ENCODE results near the gene SUCLG1.

The SUCLG1 gene

DNA sequence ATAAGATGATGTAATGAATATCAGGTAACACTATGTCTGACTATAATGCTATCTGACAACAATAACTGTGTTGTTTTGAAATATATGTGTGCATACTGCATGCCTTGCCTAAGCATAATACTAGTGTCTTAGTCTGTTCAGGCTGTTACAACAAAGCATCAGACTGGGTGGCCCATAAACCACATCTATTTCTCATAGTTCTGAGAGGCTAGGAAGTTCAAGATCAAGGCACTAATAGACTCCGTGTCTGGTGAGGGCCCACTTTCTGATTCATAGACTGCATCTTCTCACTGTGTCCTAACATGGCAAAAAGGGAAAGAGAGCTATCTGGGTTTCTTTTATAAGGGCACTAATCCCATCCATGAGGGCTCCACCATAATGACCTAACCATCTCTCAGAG, 80.1 kb downstream of the SUCLG1 start:
- H3K4me3 ChIP-seq (ENCODE audit: control insufficient read depth, low read depth, low read length) = no peak overlapping the region
- DNase-seq (ENCODE audit: low read depth) = no peak
- TF ChIP-seq, protein P1, sequence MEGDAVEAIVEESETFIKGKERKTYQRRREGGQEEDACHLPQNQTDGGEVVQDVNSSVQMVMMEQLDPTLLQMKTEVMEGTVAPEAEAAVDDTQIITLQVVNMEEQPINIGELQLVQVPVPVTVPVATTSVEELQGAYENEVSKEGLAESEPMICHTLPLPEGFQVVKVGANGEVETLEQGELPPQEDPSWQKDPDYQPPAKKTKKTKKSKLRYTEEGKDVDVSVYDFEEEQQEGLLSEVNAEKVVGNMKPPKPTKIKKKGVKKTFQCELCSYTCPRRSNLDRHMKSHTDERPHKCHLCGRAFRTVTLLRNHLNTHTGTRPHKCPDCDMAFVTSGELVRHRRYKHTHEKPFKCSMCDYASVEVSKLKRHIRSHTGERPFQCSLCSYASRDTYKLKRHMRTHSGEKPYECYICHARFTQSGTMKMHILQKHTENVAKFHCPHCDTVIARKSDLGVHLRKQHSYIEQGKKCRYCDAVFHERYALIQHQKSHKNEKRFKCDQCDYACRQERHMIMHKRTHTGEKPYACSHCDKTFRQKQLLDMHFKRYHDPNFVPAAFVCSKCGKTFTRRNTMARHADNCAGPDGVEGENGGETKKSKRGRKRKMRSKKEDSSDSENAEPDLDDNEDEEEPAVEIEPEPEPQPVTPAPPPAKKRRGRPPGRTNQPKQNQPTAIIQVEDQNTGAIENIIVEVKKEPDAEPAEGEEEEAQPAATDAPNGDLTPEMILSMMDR (IDR thresholded peaks at IDR 0.05; ENCODE audit: control insufficient read depth, insufficient read depth, low read depth, low read length, missing control alignments) = no peak

- TF ChIP-seq, protein P1 (IDR thresholded peaks at IDR 0.05; ENCODE audit: control insufficient read depth, insufficient read depth, low read depth, low read length, missing control alignments) = no peak
- no peak overlapping the region for H3K4me3 ChIP-seq (ENCODE audit: control insufficient read depth, low read depth, low read length)
- no peak for DNase-seq (ENCODE audit: low read depth)
These were observed 84.1 kb downstream of the SUCLG1 start for GRCh38 chr2:84375020-84375419.

DNA sequence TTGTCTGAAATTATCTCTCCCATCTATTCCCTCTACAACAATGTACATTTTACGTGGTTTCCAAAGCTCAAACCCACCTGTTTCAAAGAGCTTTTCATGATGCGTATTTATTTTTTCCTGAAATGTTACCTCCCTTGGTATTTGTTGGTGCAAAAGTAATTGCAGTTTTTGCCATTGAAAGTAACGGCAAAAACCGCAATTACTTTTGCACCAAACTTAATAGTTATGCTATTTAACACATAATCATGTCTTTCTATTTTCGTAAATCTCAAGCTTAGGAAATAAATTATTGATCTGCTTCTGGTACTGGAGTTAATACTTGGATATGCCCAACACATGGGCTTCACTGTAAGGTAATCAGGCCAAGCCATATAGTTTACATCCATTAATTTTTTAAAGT, 85.2 kb downstream of the SUCLG1 start:
- TF ChIP-seq, protein P1 (IDR thresholded peaks at IDR 0.05; ENCODE audit: control insufficient read depth, insufficient read depth, low read depth, low read length, missing control alignments) = no peak
- no peak for DNase-seq (ENCODE audit: low read depth)
- H3K4me3 ChIP-seq (ENCODE audit: control insufficient read depth, low read depth, low read length) = no peak overlapping the region

All from AG09309 (cell line).